ENCODE data around the gene ALKBH5.

DNA sequence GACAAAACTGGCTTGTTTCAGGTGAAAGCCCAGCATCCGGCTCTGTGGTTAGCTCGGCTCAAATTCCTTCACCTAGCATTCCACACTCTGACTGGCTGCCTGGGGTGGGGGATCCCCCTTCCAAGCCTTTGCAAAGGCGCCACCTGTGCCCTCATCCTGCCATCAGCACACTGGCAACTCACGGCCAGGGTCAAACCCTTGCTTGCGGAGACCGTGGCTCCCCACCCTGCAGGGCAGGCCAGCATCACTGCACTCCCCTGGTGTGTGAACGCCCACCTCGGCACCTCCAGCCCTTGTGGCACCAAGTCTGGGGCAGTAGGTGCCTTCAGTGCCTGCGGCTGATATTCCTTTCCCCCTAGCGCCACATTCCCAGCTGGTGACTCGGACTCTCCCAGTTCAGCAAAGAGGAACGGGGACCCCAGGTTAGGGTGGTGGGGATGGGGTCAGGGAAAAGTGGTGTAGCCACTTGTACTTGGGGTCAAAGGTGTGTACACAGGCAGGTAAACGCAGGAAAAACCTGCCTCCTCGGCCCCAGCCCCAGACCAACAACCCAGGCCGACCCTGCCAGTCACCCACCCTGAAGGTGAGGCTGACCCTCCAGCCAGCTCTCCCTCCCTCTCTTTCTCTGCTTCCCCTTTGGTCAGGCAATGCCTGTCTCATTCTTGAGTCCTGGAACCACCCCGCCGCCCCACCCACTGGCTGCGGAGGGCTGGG is 73.8 kb downstream of the ALKBH5 start:
- TF ChIP-seq, protein P1, sequence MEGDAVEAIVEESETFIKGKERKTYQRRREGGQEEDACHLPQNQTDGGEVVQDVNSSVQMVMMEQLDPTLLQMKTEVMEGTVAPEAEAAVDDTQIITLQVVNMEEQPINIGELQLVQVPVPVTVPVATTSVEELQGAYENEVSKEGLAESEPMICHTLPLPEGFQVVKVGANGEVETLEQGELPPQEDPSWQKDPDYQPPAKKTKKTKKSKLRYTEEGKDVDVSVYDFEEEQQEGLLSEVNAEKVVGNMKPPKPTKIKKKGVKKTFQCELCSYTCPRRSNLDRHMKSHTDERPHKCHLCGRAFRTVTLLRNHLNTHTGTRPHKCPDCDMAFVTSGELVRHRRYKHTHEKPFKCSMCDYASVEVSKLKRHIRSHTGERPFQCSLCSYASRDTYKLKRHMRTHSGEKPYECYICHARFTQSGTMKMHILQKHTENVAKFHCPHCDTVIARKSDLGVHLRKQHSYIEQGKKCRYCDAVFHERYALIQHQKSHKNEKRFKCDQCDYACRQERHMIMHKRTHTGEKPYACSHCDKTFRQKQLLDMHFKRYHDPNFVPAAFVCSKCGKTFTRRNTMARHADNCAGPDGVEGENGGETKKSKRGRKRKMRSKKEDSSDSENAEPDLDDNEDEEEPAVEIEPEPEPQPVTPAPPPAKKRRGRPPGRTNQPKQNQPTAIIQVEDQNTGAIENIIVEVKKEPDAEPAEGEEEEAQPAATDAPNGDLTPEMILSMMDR (IDR thresholded peaks at IDR 0.05; ENCODE audit: poor library complexity) = no peak
- no peak for TF ChIP-seq EZH2 (IDR thresholded peaks at IDR 0.05; ENCODE audit: borderline replicate concordance)
- TF ChIP-seq EZH2phosphoT487 (IDR thresholded peaks at IDR 0.05; ENCODE audit: low read depth, severe bottlenecking, unreplicated experiment) = no peak
